ENCODE results near the gene ARFIP1. TPM values are rescaled to one million over a fixed set of nuclear protein-coding genes. Genes with fewer than 3 reads are reported as not detected.

ARFIP1 gene
- total RNA-seq, 1 experiment from 2014 or later, result 32.7 TPM

DNA sequence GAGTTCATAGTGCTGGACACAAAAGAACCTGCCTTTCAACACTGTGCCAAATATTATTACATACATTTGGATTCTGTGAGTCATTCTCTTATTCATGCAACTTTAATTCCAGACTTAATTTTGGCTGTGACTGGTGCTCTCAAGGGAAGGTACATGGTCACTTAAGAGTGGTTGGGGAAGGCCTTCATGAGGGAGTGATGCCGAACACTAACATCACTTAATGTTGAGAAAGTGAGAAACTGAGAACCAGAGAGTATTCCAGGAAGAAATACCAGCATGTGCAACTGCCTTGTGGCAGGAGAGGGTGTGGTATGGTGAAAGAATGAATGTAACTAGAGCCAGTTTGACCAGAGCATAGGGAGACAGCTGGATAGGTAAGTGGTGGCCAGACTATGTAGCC lies 114.9 kb downstream of the ARFIP1 start:
- H4K20me1 ChIP-seq (ENCODE audit: insufficient read depth), result peaks cover 3% of the 10 kb centered on the region; the same call in 1 of the 2 replicates
- no peaks in the 10 kb centered on the region for H3K27me3 ChIP-seq (ENCODE audit: insufficient read depth, low read length)
- TF ChIP-seq FOSL1 (IDR thresholded peaks at IDR 0.05; ENCODE audit: low read depth) (peak; percentile 45; the same call in 1 of the 2 replicates), ZFX (IDR thresholded peaks at IDR 0.05) (no peak), EZH2 (IDR thresholded peaks at IDR 0.05) (no peak), RAD21 (IDR thresholded peaks at IDR 0.05; ENCODE audit: low read depth) (no peak), SIN3A (IDR thresholded peaks at IDR 0.05; ENCODE audit: low read depth) (no peak), CEBPB (IDR thresholded peaks at IDR 0.05; ENCODE audit: low read depth) (no peak), CBX3 (IDR thresholded peaks at IDR 0.05; ENCODE audit: low read depth) (no peak)
- H3K9me3 ChIP-seq (ENCODE audit: control insufficient read depth in 1 of 2, insufficient read depth in 1 of 2, low read depth in 1 of 2, low read length in 2 of 2), result no peaks in the 10 kb centered on the region
- peak; percentile 4 for DNase-seq (ENCODE audit: low read depth, low spot score)
- H3K27ac ChIP-seq (ENCODE audit: low read depth, low read length), result no peak overlapping the region
- no peak overlapping the region for H3K9ac ChIP-seq (ENCODE audit: low read length)
- ChIA-PET POLR2A (no interaction called here), CTCF (no interaction called here), RAD21 (ENCODE audit: low non-redundant PET in 1 of 2, low total read pairs in 2 of 2, uncharacterized antibody in 2 of 2, unreplicated experiment in 2 of 2) (no interaction called here)
- no peaks in the 10 kb centered on the region for H3K79me2 ChIP-seq (ENCODE audit: insufficient read depth, low read length)
- ATAC-seq, result peak; percentile 65
- H2AFZ ChIP-seq (ENCODE audit: low read depth, low read length, poor library complexity, severe bottlenecking), result no peak overlapping the region
- no peak overlapping the region for H3K4me3 ChIP-seq (replicated peaks in 1 of 2; ENCODE audit: low read depth in 1 of 2, low read length in 2 of 2)
- H3K4me2 ChIP-seq (ENCODE audit: low read length), result peak overlapping the region; percentile 23; the same call in 1 of the 2 replicates
- no peaks in the 10 kb centered on the region for H3K36me3 ChIP-seq (ENCODE audit: control insufficient read depth in 1 of 2, insufficient read depth in 2 of 2, low read length in 2 of 2)
- H3K4me1 ChIP-seq (ENCODE audit: control insufficient read depth in 1 of 2, insufficient read depth in 2 of 2, low read length in 2 of 2), result peaks cover 3 to 11% of the 10 kb centered on the region in 2 experiments; a peak in 2 of 4 replicates
- H3K9me2 ChIP-seq (ENCODE audit: insufficient read depth), result no peaks in the 10 kb centered on the region
- intact Hi-C loops (cut with micrococcal nuclease), result no loop called here
- BruUV-seq (replicated peaks), result no TSS peak

DNA sequence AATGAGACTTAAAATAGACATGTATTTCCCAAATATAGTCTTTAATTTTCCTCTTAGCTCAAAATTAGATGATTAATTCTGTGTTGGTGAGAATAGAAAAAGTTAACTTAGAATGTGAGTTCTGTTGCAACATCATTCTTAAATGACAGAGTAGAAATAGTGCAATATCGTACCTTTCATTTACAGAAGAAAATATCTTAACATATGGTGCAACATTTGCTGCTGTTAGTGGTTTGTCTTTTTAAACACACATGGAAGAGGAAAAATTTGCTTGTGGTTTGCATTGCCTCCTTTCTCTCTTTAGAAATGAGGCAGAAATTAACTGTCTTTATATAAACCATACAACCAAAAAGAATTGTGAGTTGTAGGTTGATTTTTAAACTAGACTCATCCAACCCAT lies 117.1 kb downstream of the ARFIP1 start:
- Histone ChIP-seq H2AFZ (ENCODE audit: low read depth, low read length, poor library complexity, severe bottlenecking) (no peak overlapping the region), H3K27me3 (ENCODE audit: insufficient read depth, low read length) (no peaks in the 10 kb centered on the region), H3K4me1 (ENCODE audit: control insufficient read depth in 1 of 2, insufficient read depth in 2 of 2, low read length in 2 of 2) (peaks cover 3 to 11% of the 10 kb centered on the region in 2 experiments; a peak in 2 of 4 replicates), H3K4me3 (replicated peaks in 1 of 2; ENCODE audit: low read depth in 1 of 2, low read length in 2 of 2) (no peak overlapping the region), H3K27ac (ENCODE audit: low read depth, low read length) (no peak overlapping the region), H3K36me3 (ENCODE audit: control insufficient read depth in 1 of 2, insufficient read depth in 2 of 2, low read length in 2 of 2) (no peaks in the 10 kb centered on the region), H4K20me1 (ENCODE audit: insufficient read depth) (no peaks in the 10 kb centered on the region), H3K9me3 (ENCODE audit: control insufficient read depth in 1 of 2, insufficient read depth in 1 of 2, low read depth in 1 of 2, low read length in 2 of 2) (no peaks in the 10 kb centered on the region), H3K4me2 (ENCODE audit: low read length) (no peak overlapping the region), H3K9ac (ENCODE audit: low read length) (no peak overlapping the region), H3K9me2 (ENCODE audit: insufficient read depth) (no peaks in the 10 kb centered on the region), H3K79me2 (ENCODE audit: insufficient read depth, low read length) (no peaks in the 10 kb centered on the region)
- ChIA-PET RAD21 (ENCODE audit: low non-redundant PET in 1 of 2, low total read pairs in 2 of 2, uncharacterized antibody in 2 of 2, unreplicated experiment in 2 of 2) (no interaction called here), CTCF (no interaction called here), POLR2A (no interaction called here)
- ATAC-seq (no peak), DNase-seq (ENCODE audit: low read depth, low spot score) (no peak)
- intact Hi-C loops (cut with micrococcal nuclease), result no loop called here
- no TSS peak for BruUV-seq (replicated peaks)
- no peak for TF ChIP-seq RAD21 (IDR thresholded peaks at IDR 0.05; ENCODE audit: low read depth)
- TF ChIP-seq EZH2phosphoT487 (IDR thresholded peaks at IDR 0.05; ENCODE audit: borderline replicate concordance), result no peak
- TF ChIP-seq ZFX (IDR thresholded peaks at IDR 0.05), result no peak
- no peak for TF ChIP-seq EGR1 (IDR thresholded peaks at IDR 0.05; ENCODE audit: low read depth)
- no peak for TF ChIP-seq FOSL1 (IDR thresholded peaks at IDR 0.05; ENCODE audit: low read depth)
- TF ChIP-seq, protein P1, sequence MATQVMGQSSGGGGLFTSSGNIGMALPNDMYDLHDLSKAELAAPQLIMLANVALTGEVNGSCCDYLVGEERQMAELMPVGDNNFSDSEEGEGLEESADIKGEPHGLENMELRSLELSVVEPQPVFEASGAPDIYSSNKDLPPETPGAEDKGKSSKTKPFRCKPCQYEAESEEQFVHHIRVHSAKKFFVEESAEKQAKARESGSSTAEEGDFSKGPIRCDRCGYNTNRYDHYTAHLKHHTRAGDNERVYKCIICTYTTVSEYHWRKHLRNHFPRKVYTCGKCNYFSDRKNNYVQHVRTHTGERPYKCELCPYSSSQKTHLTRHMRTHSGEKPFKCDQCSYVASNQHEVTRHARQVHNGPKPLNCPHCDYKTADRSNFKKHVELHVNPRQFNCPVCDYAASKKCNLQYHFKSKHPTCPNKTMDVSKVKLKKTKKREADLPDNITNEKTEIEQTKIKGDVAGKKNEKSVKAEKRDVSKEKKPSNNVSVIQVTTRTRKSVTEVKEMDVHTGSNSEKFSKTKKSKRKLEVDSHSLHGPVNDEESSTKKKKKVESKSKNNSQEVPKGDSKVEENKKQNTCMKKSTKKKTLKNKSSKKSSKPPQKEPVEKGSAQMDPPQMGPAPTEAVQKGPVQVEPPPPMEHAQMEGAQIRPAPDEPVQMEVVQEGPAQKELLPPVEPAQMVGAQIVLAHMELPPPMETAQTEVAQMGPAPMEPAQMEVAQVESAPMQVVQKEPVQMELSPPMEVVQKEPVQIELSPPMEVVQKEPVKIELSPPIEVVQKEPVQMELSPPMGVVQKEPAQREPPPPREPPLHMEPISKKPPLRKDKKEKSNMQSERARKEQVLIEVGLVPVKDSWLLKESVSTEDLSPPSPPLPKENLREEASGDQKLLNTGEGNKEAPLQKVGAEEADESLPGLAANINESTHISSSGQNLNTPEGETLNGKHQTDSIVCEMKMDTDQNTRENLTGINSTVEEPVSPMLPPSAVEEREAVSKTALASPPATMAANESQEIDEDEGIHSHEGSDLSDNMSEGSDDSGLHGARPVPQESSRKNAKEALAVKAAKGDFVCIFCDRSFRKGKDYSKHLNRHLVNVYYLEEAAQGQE (IDR thresholded peaks at IDR 0.05; ENCODE audit: low read depth), result no peak
- TF ChIP-seq SRF (IDR thresholded peaks at IDR 0.05; ENCODE audit: low read depth), result no peak
- TF ChIP-seq, protein P2, sequence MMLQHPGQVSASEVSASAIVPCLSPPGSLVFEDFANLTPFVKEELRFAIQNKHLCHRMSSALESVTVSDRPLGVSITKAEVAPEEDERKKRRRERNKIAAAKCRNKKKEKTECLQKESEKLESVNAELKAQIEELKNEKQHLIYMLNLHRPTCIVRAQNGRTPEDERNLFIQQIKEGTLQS (IDR thresholded peaks at IDR 0.05), result no peak
- no peak for TF ChIP-seq SIN3A (IDR thresholded peaks at IDR 0.05; ENCODE audit: low read depth)
- no peak for TF ChIP-seq YY1 (IDR thresholded peaks at IDR 0.05; ENCODE audit: extremely low read depth, insufficient replicate concordance, low read depth, low read length)
- TF ChIP-seq, protein P3, sequence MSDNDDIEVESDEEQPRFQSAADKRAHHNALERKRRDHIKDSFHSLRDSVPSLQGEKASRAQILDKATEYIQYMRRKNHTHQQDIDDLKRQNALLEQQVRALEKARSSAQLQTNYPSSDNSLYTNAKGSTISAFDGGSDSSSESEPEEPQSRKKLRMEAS (IDR thresholded peaks at IDR 0.05), result no peak
- no peak for TF ChIP-seq CBX3 (IDR thresholded peaks at IDR 0.05; ENCODE audit: low read depth)
- TF ChIP-seq CEBPB (IDR thresholded peaks at IDR 0.05; ENCODE audit: low read depth), result no peak
- TF ChIP-seq JUND (IDR thresholded peaks at IDR 0.05), result no peak
- no peak for TF ChIP-seq ZNF274 (IDR thresholded peaks at IDR 0.05; ENCODE audit: low read depth, low read length)
- no peak for TF ChIP-seq EZH2 (IDR thresholded peaks at IDR 0.05)
